ENCODE data around the gene TEKT2. TPM values are rescaled to one million over a fixed set of nuclear protein-coding genes. Genes with fewer than 3 reads are reported as not detected.

Gene TEKT2
- total RNA-seq, 3 donors from 2014 or later: 0.20 to 0.27 TPM; not detected in 1

DNA sequence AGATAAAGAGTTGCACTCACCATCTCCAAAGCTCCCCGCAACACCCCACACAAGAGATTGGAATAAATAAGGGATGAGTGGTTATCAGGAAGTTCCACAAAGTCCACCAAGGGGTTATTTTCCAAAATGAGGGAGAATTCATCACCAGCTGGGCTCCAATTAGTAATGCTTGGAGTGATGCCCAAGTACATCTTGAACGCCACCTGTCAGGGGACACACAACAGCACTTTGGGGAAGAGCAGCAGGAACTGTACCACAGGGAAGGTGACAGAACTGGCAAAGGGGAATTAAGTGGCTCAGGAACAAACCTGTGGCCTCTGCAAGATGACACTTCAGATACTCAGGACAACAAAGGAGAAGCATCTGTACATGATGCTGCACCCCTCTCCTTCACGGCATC lies 53.9 kb downstream of the TEKT2 start:
- no peak overlapping the region for H3K4me3 Mint-ChIP-seq
- no peaks in the 10 kb centered on the region for H3K27me3 Mint-ChIP-seq (ENCODE audit: low read depth)
- ATAC-seq (no peak), DNase-seq (no peak)
- H3K9me3 Mint-ChIP-seq: no peaks in the 10 kb centered on the region
- H3K4me1 Mint-ChIP-seq (ENCODE audit: low read depth): peaks cover 24% of the 10 kb centered on the region
- H3K36me3 Mint-ChIP-seq (ENCODE audit: insufficient read depth): peaks cover 15% of the 10 kb centered on the region

Other genes with a start within 250 kb of the TEKT2 start
- 10 to 100 TPM; 32.1 to 35.7 (median 33.7) TPM for gene AGO1, start 200.9 kb upstream of the TEKT2 start, total RNA-seq
- gene AGO3, start 153.0 kb upstream of the TEKT2 start, total RNA-seq: 10 to 100 TPM; 20.3 to 22.8 (median 21.9) TPM
- gene ADPRS, start 4.8 kb downstream of the TEKT2 start, total RNA-seq: 10 to 100 TPM; 45.6 to 52.0 (median 47.4) TPM
- under 1 TPM; 0.08 to 0.43 (median 0.18) TPM for gene COL8A2, start 41.1 kb downstream of the TEKT2 start, total RNA-seq
- 10 to 100 TPM; 64.2 to 69.6 (median 65.9) TPM for gene TRAPPC3, start 65.4 kb downstream of the TEKT2 start, total RNA-seq
- gene MAP7D1, start 72.1 kb downstream of the TEKT2 start, total RNA-seq: 100 to 1,000 TPM; 162 to 182 (median 164) TPM
- gene THRAP3, start 140.3 kb downstream of the TEKT2 start, total RNA-seq: 100 to 1,000 TPM; 134 to 145 (median 142) TPM
- gene SH3D21, start 222.3 kb downstream of the TEKT2 start, total RNA-seq: 1 to 10 TPM; 1.7 to 5.6 (median 2.3) TPM
- 1 to 10 TPM; 2.2 to 5.5 (median 4.5) TPM for gene EVA1B, start 239.6 kb downstream of the TEKT2 start, total RNA-seq